GOT3 (cell line): ENCODE measurements around the gene TENM3.

Experiments used
- DNase-seq: peaks from one replicate; lab custom pipeline; 2025; ENCODE audit warnings: mixed read lengths; lab: John Stamatoyannopoulos, UW

Gene TENM3

DNA sequence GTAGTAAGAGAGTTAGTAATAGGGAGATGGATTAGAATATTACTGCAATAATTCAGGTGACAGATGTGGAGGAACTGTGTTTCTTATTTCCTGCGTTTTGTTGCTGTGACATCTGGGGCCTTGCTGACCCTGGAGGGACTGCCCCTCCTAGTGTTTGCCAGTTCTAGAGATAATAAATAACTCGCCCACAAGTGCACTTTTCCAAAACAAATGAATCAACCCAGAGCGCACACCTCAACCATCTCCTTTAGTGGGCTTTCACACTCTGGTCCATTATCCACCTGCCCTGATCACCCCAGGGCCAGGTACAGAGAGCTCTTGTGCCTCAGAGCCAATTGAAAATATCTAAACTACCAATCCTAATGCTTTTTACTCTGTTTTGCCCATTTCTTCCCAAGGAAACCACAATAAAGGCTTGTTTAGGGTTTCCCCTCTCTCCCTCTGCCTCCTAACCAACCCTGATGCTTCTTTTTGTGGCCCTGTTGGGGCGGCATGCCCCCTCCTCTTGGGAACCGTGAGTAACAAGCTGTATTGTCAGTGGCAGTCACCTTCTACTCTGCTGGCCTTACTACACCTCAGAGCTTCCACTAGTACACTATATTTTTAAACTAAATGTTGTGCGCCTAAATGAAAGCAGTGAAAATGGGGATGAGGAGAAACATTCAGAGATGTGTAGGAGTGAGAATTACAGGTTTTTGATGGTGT lies 270.5 kb downstream of the TENM3 start:
- no peak for DNase-seq

DNA sequence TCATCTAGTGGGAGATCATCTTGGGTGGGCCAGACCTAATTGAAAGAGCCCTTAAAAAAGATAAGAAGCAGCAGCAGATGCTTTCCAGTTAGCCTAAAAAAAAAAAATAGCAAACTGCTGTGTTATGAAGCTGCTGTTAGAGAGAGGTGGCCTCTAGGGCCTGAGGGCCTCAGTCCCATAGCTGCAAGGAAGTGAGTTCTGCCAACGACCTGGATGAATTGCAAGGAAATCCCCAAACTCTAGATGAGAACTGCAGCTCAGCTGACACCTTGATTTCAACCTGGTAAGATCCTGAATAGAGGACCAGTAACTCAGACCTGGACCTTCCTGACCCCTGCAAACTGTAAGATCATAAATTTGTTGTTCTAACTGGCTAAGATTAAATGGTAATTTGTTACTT lies 275.2 kb downstream of the TENM3 start:
- DNase-seq, result no peak

DNA sequence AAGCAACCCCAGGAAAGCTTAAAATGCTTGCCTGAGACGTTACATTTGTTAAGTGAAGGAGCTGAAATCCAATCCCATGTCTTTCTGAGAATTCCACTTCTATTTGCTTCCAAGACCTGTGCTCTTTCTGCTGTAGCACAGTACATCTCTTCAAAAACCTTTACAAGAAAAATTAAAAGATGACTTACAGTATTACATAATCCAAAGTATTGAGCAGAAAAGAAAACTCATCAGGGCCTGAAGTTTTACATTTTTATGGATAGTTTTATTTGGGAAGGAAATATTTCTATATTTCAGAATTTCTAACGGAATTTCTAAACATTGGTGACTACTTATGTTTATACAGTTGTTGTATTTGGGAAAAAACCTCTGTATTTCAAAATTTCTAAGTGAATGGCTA lies 276.3 kb downstream of the TENM3 start:
- DNase-seq, result no peak

DNA sequence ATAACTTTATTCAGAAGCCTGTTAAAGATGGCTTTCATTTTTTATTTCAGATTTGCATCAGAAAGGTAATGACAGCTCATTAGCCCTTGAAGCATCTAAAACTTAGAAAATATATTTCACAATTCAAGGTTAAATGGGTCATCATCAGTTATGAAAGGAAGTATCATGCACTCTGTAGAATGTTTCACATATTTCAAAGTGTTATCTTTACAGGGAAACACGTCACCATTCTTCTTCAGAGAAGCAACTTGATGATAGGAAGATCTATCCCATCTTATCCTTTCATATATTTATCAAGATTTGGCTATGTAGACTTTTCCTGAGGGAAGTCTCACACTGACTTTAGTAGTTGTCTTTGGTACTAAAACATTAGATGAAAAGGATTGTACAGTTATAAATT lies 277.8 kb downstream of the TENM3 start:
- no peak for DNase-seq

DNA sequence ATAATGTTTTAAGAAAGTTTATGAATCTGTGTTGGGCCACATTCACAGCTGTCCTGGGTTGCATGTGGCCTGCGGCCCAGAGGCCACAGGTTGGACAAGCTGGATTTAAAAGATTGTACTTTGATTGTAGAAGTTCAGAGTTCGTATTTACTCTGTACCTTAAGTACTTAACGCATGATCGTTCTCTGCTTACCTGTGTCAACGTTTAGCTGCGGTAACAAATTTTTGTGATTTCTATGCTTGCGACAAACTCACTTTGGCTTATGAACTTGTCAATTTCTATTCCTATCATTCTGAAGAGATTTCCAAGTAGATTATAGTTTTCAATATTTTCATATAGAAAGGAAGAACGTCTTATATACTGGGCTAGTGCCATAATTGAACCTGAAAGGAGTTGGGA lies 285.6 kb downstream of the TENM3 start:
- no peak for DNase-seq

DNA sequence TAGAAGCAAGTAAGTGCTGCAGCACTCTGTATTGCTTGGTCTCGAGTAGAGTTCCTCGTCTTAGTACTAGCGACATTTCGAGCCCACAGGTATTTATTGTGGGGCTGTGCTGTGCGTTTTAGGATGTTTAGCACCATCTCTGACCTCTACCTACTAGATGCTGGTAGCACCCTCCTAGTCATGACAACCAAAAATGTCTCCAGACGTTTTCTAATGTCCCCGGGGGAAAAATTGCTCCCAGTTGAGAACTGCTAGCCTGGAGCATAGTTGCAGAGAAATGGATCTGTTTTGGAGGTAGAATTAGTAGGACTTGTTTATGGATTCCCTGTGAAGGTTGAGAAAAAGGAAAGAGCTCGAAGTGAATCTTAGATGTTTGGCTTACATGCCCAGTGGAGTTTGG lies 287.2 kb downstream of the TENM3 start:
- DNase-seq, result no peak

DNA sequence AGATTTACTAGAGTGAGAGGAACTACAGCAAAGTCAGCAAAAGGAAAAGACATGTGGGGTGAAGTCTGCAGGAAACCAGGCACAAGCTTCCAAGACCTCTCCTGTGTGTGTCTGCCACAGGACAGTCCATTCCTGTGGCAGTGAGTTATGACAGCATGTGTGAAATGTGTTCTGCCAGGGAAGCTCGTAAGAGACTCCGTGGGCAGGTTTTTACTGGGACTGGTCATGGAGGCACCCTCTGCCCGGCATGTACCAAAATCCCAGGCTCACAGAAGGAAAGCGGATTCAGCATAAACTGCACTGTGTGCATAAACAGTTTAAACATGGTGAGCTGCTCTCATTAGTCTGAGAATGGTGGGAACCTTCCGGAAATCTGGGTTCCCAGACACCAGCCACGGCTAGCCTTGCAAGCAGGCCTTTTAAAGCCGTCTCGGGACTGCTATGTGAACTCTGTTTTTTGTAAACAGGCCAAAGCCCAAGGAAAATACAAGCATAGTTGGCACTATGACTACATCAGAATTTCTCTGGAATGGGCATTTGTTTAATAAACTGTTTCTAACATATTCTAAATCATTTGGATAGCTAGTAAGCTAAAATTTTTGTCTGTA lies 288.5 kb downstream of the TENM3 start:
- no peak for DNase-seq

DNA sequence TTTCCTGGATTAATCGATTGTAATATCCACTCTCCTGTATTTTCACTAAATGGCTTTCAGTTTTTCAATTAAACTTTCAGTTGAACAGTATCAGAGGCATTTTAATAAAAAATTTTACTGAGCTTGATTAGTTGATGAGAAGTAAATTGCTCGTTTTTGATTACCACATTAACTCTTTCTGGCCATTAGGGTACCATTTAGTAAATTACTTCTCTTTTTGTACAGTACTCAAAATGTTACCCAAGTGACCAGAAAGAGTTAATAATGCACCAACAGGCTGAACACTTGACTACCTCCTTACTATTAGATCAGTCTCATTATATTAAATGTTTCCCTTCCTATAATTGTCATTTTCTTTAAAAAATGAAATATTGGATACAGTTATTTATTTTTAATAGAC lies 289.2 kb downstream of the TENM3 start:
- no peak for DNase-seq

DNA sequence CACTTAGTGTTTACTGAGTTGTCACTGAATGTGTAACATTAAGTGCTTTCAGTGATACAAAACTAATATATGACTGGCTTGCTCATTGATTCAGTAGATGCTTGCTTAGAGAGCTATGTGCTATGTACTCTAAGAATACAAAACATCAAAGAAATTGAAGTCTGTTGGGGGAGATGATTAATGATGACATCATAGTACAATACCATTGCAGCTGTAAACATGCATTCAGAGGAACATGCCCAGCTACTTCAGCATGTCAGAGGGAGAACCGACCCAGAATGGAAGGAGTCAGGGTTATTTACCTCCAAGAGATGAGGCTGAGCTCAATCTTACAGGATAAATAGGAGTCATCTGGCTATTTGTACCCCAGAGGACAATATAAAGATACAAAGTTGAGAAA lies 290.8 kb downstream of the TENM3 start:
- DNase-seq, result no peak

DNA sequence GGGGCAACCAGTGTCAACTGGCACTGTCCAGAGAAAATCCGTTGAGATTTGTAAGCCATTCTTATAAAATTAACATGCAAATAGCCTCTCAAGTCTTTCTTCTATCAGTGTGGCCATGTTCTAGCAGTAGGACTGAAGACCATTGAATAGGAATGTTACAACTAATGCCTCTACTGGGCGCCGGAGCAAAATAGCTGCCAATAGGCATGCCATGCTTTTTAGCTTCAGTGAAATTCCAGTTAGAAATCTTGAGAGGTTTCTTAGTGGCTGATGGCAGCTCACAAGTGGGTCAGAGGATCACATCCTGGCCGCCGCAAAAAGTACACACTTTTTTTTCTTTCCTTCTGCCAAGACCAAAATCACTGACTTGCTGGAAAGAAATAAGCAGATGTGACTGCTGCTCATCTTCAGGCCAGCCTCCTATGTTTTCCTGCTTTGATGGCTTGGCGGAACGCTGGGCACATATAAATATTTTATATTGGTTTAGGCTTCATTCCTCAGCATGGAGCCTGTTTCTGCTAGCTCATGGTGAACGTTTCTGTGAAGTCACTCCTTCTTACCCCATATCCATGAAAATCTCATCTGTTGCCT lies 293.1 kb downstream of the TENM3 start:
- no peak for DNase-seq

DNA sequence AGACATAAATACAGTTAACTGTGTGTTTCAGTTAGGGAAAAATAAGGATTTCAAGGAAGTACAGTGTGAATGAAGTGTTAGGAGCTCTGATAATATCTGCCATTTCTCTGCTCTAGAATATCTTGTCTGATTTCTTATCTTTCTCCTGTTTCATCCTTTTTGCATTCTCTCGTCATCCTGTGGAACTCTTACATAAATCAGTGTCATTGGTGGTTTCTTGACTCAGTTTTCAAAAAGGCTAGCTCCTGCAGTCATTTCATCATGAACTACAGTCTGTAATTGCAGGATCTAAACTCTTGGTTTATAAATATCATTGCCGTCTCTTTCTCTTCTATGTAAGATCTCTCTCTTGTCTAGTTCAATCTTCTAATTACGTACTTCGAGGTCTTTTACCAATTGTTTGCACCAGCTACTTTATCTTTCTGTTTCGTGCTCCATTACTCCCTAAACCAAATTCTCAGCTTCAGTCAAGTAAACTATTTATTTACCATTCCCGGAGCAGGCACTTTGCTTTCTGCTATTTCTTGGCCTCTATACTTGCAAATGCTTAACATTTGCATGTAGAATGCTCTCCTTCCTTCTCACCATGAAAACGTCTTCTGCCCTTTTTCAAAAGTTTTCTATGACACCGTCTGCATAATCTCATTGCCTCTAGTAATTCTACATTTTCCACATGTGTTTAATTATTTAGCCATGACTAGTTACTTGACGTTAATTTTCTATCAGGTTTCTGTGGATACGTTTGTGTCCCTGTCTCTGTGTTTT lies 294.0 kb downstream of the TENM3 start:
- no peak for DNase-seq

DNA sequence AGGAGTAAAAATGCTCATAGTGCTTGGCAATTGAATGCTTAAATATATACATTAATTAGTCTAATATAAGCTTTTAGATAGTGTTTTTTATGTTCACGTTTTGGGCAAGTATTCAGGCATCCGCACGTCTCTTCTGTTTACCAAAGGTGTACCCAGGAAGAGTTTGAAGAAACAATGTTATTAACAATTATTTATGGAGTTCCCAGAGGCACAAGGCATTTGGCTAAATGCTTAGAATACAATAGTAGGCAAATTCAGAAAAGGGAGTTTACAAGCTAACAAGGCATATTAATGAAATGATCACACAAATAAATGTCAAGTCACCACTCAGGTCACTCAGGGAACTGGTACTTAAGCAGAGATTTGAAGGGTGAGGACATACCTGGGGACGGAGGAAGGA lies 294.8 kb downstream of the TENM3 start:
- no peak for DNase-seq

DNA sequence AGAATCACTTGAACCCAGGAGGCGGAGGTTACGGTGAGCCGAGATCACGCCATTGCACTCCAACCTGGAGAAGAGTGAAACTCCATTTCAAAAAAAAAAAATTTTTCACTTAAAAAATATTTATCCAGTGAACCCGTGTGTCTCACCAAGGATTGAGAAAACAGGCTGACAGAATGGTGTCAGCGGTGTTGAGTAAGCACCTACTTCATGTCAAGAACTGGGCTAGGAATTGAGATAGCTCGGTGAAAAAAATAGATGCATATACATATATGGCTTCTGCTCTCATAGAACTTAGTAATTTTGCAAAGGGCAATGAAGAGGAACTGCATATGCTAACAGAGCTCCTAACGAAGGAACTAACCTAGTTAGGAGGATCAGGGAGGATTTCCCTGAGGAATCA lies 297.3 kb downstream of the TENM3 start:
- no peak for DNase-seq

DNA sequence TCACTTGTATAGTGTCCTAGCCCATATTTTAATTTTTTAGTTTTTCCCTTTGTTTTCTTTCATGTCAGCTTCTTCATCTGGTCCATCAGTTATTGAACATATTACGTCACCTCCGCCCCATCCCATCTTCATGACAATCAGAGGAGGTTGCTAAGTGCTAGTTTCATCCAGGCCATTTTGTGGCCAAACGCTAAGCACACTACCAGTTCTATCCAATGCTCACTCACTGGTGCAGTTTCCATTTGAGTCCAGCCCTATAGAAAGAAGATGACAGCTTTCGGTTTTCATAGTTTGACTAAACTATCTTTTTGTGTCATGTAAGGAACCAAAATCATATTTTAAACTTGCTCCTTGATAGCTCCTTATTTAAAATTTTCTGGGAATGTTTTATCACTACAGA lies 304.2 kb downstream of the TENM3 start:
- no peak for DNase-seq

DNA sequence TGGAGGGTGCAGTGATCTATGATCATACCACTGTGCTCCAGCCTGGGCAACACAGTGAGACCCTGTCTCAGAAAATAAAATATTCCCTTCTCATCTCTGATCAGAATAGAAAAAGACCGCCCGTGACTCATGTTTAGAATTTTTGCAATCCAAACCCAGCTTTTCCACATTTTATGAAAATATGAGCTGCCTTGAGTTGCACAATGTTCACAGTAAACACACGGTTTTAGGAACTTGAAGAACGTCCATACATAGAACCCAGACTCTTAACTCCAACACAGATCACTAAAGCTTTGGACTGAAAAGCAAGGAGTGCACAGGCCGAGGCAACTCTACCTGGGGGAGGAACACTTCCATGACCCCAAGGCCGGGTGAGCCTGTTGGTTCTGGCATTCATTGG lies 305.0 kb downstream of the TENM3 start:
- DNase-seq, result no peak

DNA sequence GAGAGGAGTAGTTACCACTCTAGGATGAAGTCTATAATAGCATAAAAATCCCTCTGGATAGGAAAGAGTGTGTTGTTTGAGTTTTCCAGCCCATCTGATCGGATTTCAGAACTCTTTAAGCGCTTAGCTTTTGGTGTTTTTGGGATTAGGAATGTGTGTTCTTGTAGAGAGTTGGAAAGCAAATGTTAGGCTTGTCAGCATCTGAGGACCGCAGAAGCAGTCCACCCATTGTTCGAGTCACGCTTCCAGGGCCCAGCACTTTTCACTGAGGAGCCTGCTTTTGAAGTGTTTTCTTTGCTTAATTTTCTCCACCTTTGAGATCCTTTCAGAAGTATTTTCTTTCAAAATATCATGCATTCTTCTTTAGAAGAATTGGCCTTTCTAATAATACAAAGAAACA lies 306.2 kb downstream of the TENM3 start:
- no peak for DNase-seq

DNA sequence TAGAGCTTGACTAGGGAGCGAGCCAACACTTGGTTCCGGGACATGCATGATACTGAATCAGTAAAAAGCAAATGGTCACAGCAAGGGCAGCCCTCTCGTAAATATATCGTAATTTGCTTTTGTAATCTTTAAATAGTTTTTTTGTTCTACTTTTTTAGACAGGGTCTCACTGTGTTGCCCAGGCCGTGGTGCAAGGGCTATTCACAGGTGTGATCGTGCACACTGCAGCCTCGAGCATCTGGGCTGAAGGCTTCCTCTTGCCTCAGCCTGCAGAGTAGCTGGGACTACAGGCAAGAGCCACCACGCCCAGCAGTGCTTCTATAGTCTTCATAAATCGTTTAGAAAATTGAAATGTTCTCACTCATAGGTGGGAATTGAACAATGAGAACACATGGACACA lies 309.7 kb downstream of the TENM3 start:
- DNase-seq, result no peak

DNA sequence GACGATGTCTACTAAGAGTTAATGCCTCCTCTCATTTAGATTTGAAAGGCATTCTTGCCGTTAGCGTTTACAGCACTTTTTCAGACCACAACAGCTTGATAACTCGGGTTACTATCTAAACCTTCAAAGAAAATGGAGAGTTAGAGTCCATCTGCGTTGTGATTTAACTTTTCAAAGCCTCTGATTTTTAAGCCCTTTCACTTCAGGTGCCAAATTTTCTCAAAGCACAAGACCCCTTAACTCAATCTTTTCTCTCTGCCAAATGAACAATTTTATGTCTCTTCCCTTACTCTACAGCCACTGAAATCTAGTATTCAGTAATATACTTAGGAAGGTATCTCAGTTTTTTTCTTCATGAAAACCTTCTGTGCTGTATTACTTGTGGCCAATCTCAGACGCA lies 310.5 kb downstream of the TENM3 start:
- no peak for DNase-seq

DNA sequence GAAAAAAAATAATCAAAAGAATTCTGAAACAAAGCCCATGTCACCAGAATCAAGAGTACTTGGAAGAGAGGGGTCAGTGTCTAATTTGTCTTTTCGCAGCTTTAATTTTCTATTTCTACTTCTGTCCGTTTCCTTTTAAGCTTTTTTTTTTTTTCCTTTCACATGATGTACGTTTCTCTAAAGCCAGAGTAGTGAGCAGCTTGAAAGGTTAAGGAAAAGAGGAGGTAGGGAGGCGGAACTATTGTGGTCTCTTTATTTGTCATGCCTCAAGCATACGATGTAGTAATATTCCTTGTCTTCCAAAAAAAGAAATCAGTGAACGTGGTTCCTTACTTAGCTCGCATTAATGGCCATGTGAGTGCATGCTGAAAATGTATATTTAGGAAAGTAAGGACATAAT lies 311.5 kb downstream of the TENM3 start:
- DNase-seq, result no peak

DNA sequence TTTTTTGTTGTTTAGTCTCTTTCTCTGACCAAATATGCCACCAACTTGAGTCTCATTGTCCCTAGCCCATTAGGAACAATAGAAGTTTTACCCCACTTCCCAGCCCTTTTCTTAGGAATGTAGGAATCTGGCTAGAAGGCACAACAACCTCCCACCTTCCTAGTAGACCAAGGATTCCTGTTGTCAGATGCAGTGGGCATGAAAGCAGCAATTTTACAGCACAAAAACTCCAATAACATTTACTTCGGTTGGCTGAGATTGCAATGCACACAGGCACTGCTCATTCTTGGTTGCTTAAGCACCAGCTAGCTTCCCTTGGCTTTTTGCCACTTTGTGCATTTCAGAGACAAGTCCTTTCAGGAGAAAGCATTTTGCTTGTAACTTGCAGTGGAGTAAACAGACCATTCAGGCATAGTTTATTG lies 312.8 kb downstream of the TENM3 start:
- DNase-seq, result no peak

DNA sequence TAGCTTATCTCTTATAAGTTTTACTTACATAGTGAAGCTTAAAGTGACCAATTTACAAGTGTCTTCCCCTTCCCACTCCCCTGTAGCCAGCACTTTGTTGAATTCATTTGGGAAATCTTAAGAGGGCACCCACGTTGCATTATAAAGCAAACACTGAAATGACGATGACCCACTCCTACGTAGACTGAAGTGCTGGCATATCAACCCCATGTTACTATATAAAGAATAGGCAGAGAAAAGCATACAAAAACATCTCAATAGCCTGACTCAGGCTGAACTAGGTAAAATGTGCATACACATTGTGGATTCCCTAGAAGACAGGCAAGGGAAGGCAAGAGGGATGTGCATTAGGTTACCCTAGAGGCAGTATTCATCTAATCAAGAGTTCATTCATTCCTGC lies 313.4 kb downstream of the TENM3 start:
- DNase-seq, result no peak

DNA sequence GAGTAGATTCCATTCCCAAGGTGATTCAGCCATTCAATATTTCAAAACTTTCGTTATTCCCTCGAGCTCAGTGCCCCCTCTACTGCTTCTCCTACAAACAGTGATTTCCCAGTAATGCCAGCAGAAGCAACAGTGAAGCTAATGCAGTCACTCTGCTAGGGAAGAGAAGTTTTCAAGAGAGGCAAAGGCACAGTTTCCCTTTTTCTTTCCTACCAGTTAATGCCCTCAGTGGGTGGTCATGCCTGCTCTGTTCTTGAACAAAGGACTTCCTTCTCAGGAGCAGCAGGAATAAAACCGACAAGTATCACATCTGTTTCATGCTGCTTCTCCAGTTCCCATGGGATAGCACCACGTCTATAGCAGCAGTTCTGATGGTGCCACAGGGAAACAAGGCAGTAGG lies 317.2 kb downstream of the TENM3 start:
- no peak for DNase-seq

DNA sequence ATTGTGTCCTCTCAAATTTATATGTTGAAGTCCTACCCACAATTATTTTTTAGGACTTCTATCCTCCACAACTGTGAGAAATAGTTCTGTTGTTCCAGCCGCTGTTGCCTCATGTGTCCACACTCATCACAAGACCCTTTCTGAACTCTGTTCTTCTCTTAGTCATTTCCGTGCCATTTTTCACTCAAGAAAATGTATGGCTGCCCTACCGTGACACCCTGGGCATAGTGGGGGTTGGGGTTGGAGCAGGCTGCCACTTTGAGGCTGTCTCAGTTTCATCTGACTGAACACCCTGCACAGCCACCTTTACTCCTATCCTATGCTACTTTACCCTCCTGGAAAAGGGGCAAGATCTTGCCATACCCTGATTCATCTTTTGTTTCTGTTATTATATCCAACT lies 319.1 kb downstream of the TENM3 start:
- no peak for DNase-seq
